Left kidney (tissue), 2 donors: ENCODE measurements around the gene ZIC4. TPM values are rescaled to one million over a fixed set of nuclear protein-coding genes. Genes with fewer than 3 reads are reported as not detected.

Experiments
- DNase-seq: peaks from one replicate; pipeline ENCODE4 v3.0.0-alpha.2; 2013
- polyA plus RNA-seq: library from polyadenylated mRNA; unstranded; fragments of 120-200 nt; gene quantifications from one replicate; pipeline ENCODE4 v1.2.1, GENCODE V29; 2013; ENCODE audit not compliant: insufficient read length

The ZIC4 gene
- polyA plus RNA-seq, 1 donor = not detected

GRCh38 chr3:147418371-147418781 is 12.0 kb upstream of the ZIC4 start:
- DNase-seq = no peak

- DNase-seq = no peak
Measured at GRCh38 chr3:147417551-147418295, 11.4 kb upstream of the ZIC4 start.

- DNase-seq = no peak
Measured at GRCh38 chr3:147416931-147417330, 10.6 kb upstream of the ZIC4 start.

GRCh38 chr3:147415874-147416273 is 9.5 kb upstream of the ZIC4 start:
- no peak for DNase-seq

- DNase-seq = no peak
Measured at GRCh38 chr3:147415286-147415685, 8.9 kb upstream of the ZIC4 start.

GRCh38 chr3:147414390-147415138 is 8.2 kb upstream of the ZIC4 start:
- DNase-seq = no peak

GRCh38 chr3:147413686-147414389 is 7.5 kb upstream of the ZIC4 start:
- DNase-seq = no peak

GRCh38 chr3:147412917-147413685 is 6.8 kb upstream of the ZIC4 start:
- no peak for DNase-seq

- no peak for DNase-seq
Measured at GRCh38 chr3:147412261-147412916, 6.0 kb upstream of the ZIC4 start.

GRCh38 chr3:147411815-147412241 is 5.5 kb upstream of the ZIC4 start:
- DNase-seq = no peak

- no peak for DNase-seq
Measured at GRCh38 chr3:147411238-147411814, 5.0 kb upstream of the ZIC4 start.

- no peak for DNase-seq
Measured at GRCh38 chr3:147410526-147411237, 4.3 kb upstream of the ZIC4 start.

- no peak for DNase-seq
Measured at GRCh38 chr3:147410116-147410525, 3.8 kb upstream of the ZIC4 start.

GRCh38 chr3:147409143-147410115 is 3.1 kb upstream of the ZIC4 start, which contains the start of gene ZIC1:
Gene ZIC1 (plus strand): TSS chr3:147409365. CDS start chr3:147410113, 748 bp downstream.
- DNase-seq = no peak

GRCh38 chr3:147408188-147409100 is 2.1 kb upstream of the ZIC4 start:
- no peak for DNase-seq

GRCh38 chr3:147407498-147408187 is 1.3 kb upstream of the ZIC4 start:
- DNase-seq = no peak

- no peak for DNase-seq
Measured at GRCh38 chr3:147407114-147407497, 763 bp upstream of the ZIC4 start.
